ENCODE results near the gene NRBF2. TPM values are rescaled to one million over a fixed set of nuclear protein-coding genes. Genes with fewer than 3 reads are reported as not detected.

The NRBF2 gene
- total RNA-seq, 1 donor from 2014 or later, result 17.3 TPM

DNA sequence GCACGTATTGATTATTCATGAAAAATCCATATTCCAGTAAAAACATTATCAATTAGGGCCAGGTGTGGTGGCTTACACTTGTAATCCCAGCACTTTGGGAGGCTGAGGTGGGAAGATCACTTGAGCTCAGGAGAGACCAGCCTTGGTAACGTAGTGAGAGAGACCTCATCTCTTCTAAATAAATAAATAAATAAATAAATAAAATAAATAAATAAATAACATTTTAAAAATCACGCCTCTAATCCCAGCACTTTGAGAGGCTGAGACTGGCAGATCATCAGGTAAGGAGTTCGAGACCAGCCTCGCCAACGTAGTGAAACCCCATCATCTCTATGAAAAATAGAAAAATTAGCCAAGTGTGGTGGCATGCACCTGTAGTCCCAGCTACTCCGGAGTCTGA is 32.1 kb downstream of the NRBF2 start:
- no peak for ATAC-seq

DNA sequence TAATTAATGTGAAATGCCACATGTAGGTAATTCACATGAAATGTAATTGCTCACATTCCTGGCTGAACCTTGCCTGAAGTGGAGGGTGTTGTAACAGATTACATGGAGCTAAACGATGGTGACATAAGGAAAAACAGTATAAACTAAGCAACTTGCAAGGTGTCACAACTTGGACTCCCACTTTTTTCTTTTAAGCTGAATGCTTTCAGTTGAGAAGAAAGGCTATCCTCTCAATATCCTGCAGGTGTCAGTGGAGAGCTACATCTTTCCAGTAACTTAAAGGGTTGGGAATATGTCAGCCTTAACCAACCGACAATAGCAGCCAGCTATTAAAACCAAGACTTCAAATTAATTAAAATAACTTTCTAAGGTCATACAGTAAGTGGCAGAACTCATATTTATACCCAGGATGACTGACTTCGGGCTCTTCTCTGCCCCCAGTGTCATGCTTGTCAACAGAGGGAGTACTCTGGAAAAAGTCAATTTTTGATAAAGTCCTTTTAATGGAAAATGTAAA is 33.7 kb downstream of the NRBF2 start:
- ATAC-seq, result peak; percentile 68

DNA sequence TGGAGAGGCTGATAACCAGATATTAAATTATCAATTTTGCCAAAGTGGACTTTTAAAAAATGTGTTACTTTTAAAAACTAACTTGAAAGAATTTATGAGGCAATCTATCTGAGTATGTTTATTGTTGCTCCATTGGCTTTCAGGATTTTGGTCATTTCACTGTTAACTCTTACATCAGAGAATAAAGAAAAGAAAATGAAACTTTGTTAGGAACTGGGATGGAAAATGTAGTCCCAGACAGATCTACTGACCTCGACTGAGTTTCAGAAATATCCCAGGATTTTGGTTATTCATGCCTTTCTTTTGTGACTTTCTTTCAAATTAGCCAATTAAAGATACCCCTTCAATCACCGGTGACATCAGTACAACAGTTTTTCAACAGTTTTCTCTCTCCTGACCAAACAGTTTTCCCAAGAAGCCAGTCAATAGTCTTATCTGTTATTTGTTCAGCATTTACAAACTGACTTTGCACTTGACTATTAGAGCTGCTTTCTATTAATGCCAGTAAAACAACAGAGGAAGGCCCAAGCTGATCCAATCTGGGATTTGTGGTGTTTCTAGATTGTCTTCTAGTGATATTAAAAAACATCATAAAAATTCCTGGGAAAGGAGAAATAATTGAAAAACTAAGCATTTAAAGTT is 35.8 kb downstream of the NRBF2 start:
- ATAC-seq, result no peak

DNA sequence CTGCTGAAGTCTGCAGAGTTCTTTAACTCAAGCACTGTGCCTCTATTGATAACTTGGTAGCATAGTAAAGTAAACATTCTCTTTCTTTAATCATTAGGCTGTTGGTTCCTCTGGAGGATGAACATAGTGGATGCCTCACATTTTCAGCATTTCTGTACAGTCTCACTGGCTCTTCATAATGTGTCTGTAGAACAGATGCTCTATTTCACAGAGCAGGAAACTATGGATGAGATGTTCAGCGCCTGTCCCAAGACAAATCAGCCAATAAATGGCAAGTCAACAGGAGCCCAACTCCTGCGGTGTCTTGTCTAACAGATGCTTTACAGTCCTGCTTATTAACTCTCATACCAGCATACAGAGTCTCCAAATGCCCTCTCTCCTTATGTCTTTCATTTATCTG is 36.5 kb downstream of the NRBF2 start:
- no peak for ATAC-seq

DNA sequence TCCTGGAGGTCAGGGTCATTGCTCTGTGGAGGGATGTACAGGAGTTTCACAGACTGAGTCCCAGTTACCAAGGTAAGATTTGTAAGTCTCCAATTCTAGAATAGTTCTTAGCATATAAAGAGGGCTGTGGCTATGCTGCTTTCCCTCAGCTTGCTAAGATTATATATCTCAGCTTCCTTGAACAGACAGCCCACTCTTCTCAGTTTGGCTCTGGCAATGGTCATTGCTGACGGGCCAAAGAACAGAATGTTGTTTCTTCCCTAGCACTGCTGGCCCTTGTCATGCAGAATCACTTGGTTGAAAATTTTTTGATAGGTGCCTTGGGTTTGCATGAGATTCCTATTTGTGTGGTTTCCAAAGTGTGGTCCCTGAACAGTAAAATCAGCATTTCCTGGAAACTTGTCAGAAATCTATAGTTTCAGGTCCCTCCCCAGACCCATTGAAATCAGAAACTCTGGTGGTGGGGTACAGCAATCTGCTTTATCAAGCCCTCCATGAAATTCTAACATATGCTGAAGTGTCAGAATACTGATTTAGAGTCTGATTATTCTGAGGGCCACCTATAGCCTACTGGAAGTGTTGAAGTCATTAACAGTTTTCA is 38.2 kb downstream of the NRBF2 start:
- ATAC-seq, result no peak

DNA sequence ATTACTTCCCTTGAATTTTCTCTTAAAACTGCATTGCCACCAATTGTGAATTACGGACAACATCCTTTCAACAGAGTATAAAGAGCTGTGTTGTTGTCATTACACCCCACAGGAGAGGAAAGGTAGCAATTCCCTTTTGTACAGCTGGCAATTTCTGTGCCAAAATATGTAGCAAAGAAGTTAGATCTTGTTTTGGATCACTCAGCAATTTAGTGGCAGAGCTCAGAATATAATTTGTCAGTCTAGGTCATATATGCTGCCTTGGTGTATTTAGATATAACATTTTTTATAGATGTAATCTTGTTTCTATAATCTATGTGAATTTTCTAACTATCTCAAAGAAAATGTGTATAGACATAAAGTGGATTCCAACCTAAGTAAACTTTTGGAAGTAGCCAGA is 38.8 kb downstream of the NRBF2 start:
- no peak for ATAC-seq

DNA sequence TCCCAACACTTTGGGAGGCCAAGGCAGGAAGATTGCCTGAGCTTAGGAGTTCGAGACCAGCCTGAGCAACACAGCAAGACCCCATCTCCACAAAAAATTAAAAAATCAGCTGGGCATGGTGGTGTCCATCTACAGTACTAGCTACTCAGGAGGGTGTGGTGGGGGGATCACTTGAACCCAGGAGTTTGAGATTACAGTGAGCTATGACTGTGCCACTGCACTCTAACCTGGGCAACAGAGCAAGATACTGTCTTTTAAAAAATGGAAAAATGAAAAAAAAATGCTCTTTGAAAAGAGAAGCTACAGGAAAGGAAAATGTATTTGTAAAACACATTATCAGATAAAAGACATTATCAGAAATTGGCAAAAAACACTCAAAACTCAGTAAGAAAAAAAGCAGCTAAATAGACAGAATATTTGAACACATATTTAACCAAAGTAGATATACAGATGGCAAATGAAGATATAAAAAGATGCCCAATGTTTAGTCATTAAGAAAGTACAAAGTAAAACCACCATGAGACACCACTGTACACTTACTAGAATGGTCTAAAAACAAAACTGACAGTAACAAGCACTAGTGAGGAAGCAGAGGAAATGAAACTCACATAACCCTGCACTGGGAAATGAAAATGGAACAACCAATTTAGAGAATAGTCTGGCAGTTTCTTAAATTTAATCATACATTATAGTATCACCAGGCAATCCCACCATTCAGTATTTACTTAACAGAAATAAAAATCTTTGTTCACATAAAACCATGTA is 40.5 kb downstream of the NRBF2 start:
- ATAC-seq, result no peak

DNA sequence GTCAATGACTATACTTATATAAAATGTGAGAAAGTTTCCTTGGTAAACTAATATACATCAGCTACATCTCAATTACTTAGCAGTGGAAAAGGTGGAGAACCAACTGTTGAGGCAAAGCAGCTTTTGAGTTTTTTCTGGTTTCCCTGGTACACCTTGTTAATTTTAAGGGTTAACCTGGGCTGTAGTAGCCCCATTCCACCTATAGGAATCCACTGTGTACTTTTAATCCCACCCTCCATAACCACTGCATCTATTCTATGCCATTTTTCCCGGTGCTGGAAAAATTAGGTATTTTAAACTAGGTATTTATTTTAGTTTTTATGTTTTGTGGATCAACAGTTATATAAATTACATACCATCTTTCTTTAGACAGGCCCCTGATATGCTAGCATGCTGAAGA is 42.4 kb downstream of the NRBF2 start:
- ATAC-seq, result no peak

DNA sequence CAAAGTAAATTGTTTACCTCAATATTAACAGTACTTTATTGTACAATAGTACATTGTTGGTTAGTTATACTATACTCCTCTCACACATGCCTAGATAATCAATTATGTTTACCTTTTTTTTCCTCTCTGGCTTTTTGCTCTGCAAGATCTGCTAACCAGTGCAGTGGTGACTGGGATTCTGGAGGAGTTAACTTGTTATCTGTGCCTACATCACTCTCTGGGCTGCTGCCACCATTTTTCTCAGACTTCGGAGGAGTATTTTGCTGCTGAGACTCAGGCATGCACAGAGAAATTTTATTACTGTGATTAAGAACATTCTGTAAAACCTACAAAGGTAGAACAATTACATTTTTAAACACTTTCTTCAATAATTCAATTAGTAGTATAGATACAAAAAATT is 59.7 kb downstream of the NRBF2 start:
- ATAC-seq, result no peak

DNA sequence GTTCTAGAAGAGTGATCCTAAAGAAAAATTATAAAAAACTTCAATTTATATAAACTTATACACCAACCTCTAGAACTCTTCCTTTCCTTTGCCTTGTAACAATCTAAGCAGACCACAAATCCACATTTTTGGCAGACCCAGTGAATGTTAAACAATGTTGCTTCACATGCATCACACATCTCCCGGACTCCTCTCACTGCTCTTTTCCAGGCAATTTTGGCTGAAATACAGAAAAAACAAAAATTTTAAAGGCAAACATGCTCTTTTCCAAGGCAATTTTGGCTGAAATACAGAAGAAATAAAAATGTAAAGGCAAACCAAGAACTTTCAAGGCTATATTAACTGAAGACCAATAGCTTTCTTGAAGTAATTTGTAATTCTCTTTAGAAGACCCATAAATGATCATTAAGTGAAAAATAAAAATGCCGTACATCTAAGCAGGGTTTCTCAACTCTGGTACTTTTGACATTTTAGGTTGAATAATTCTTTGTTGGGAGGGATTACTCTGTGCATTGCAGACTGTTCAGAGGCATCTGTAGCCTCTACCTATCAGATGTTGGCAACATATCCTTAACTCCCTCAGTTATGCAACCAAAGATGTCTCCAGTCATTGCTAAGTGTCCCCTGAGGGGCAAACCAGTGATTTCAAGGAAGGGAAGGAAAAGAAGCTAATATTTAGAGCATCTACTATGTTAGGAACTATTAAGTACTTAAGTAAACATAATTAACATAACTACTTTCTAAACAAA is 64.4 kb downstream of the NRBF2 start:
- no peak for ATAC-seq

DNA sequence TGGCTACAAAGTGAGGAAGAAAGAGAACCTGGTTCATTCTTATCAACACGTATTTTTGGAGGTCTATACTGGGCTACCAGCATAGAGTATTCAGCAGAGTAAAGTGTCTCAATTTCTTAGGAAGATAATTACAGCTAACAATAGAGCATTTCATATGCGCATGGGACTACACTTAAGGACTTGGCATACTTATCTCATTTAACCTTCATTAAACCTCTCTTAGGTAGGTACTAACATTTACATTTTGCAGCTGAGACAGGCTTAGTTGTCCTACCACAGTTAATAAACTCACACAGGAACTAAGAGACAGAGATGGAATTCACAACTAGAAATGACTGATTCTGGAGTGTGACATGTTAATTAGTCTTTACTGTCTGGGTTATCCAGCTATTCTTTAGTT is 66.6 kb downstream of the NRBF2 start:
- ATAC-seq, result no peak

DNA sequence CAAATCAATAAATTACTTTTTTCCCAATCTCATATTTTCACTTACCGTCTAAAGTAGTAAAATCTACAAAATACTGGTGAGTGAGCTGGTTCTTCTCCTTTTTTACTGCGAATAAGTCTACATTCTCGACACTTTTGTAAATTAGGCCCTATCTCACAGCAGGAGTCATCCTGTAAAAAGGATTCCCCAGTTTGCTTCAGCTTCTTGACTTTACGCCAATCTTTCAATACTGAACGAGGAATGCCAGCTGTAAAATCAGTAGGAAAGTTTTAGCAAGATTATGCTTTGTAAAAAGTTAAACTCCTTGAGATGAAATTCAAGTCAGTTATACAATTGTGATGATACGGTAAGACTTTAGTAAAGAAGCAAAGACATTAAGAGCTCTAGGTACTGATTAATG is 67.3 kb downstream of the NRBF2 start:
- no peak for ATAC-seq

DNA sequence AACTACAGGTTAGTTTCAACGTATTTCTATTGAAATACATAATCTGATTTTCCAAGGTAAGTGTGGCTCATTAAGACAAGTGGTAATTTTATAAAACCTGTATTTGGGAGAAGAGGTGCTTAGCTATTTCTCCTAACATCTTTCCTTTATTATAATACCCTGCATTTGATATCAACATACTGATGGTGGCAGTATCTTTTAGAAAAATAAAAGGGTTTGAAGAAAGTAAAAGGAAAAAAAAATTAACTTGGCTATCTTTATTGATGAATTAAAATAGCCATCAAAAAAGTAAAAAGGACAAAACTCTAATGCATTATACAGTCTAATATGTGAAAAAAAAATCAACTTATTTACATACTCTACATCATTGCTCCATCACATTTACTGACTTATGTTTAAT is 68.0 kb downstream of the NRBF2 start:
- ATAC-seq, result no peak
